Hepatocyte (in vitro differentiated cells): ENCODE data around the gene PRKAR1B. TPM values are rescaled to one million over a fixed set of nuclear protein-coding genes. Genes with fewer than 3 reads are reported as not detected.

Experiments
- DNase-seq: peaks from one replicate; pipeline ENCODE4 v3.0.0-alpha.2; 2016; ENCODE audit warnings: low spot score
- H2AFZ ChIP-seq: fragments of 200-600 bp; sonication (generic); 2 replicates; pipeline ENCODE4 v1.6.0; 2016; ENCODE audit warnings: antibody characterized with exemption, mild to moderate bottlenecking
- H3K27ac ChIP-seq: fragments of 200-600 bp; sonication (generic); 2 replicates; pipeline ENCODE4 v1.5.1; 2016; ENCODE audit warnings: mild to moderate bottlenecking
- H3K27me3 ChIP-seq: fragments of 200-600 bp; sonication (generic); 2 replicates; pipeline ENCODE4 v1.6.1; 2016
- H3K36me3 ChIP-seq: fragments of 200-600 bp; sonication (generic); replicated peaks from 2 replicates; pipeline ENCODE4 v1.5.1; 2016; ENCODE audit warnings: low read depth; ENCODE audit not compliant: insufficient read depth
- H3K4me1 ChIP-seq: fragments of 200-600 bp; sonication (generic); 2 replicates; pipeline ENCODE4 v1.5.1; 2016; ENCODE audit warnings: mild to moderate bottlenecking, moderate library complexity; ENCODE audit not compliant: insufficient read depth
- H3K4me2 ChIP-seq: fragments of 200-600 bp; sonication (generic); 2 replicates; pipeline ENCODE4 v1.6.0; 2016
- H3K4me3 ChIP-seq: fragments of 200-600 bp; sonication (generic); 2 replicates; pipeline ENCODE4 v1.5.1; 2016; ENCODE audit warnings: mild to moderate bottlenecking
- H3K79me2 ChIP-seq: fragments of 200-600 bp; sonication (generic); 2 replicates; pipeline ENCODE4 v1.6.0; 2017; ENCODE audit warnings: mild to moderate bottlenecking
- H3K9me2 ChIP-seq: fragments of 200-600 bp; sonication (generic); replicated peaks from 2 replicates; pipeline ENCODE4 v1.6.0; 2017; ENCODE audit warnings: mild to moderate bottlenecking; ENCODE audit not compliant: insufficient read depth
- H3K9me3 ChIP-seq: fragments of 200-600 bp; sonication (generic); 2 replicates; pipeline ENCODE4 v1.5.1; 2016; ENCODE audit warnings: low read depth, mild to moderate bottlenecking
- H4K20me1 ChIP-seq: fragments of 200-600 bp; sonication (generic); 2 replicates; pipeline ENCODE4 v1.6.0; 2016; ENCODE audit warnings: mild to moderate bottlenecking; ENCODE audit not compliant: insufficient read depth, poor library complexity, severe bottlenecking
- EZH2 ChIP-seq: fragments of 200-600 bp; sonication (generic); IDR thresholded peaks from 2 replicates; pipeline ENCODE4 v1.6.1; 2016; ENCODE audit warnings: antibody characterized with exemption, mild to moderate bottlenecking, borderline replicate concordance
- EZH2phosphoT487 ChIP-seq: fragments of 200-600 bp; sonication (generic); IDR thresholded peaks from one replicate; pipeline ENCODE4 v1.6.1; 2018; ENCODE audit warnings: antibody characterized with exemption, mild to moderate bottlenecking, low read depth, moderate library complexity; ENCODE audit not compliant: unreplicated experiment, severe bottlenecking
- WGBS: methylation state at CpG from one replicate; pipeline ENCODE4 v1.1.6; 2016; ENCODE audit warnings: low lambda C conversion rate; ENCODE audit errors: missing lambda C conversion rate; 5-methylcytosine and 5-hydroxymethylcytosine counted together
- polyA plus RNA-seq: library from polyadenylated mRNA; unstranded; fragments of >200 nt; fragmentation: Nextera tagmentation; extraction: Ambion mirVana; gene quantifications from 2 replicates; pipeline ENCODE4 v1.2.1, GENCODE V29; 2016
- total RNA-seq: library from RNA; depleted of rRNA; stranded (reverse); fragments of >200 nt; gene quantifications from 2 replicates; pipeline ENCODE4 v1.2.3, GENCODE V29; 2014
- TF ChIP-seq, protein P1 (sequence below): fragments of 200-600 bp; sonication (generic); IDR thresholded peaks from 2 replicates; pipeline ENCODE4 v1.5.1; 2016; ENCODE audit warnings: antibody characterized with exemption, mild to moderate bottlenecking; ENCODE audit not compliant: poor library complexity

PRKAR1B gene
- total and polyA plus RNA-seq, 2 experiments from 2014 or later: 16.6 to 28.7 TPM

DNA sequence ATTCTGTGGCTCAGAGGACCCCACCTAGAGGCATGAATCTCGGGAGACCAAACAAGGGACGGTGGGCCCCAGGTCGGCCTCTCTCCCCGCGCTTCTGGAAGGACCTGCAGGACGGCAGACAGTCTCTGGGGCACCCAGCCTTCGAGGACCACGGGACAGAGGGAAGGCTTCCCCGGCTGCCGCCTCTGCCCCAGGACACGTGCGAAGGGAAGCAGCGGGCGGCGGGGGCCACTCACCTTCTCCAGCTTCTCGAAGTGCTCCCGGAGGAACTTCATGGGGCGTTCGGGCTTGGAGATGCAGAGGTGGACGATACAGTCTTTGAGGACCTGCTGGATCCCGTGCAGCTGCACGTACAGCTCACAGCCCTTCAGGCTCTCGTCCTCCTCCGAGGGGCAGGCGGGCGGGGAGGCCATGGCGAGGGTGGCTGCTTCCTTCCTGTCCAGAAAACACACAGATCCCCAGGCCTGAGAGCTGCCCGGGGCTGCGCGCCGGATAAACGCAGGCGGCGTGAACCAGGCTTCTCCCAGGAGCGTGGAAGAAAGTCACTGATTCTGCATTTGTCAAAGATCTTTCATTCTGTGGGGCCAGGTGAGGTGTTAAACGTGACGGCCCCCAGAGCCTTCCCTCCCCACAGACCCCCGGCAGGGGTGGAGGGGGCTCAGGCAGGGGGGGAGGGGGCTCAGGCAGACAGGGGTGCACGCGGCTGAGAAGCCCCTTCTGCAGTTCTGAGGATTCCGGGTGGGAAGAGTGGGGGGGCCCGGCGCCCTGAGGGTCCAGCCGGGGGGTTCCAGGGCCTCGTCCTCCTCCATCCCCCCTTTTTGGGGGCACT is 15.8 kb downstream of the PRKAR1B start:
- peaks cover 4% of the 10 kb centered on the region for H3K79me2 ChIP-seq
- no peaks in the 10 kb centered on the region for H3K27me3 ChIP-seq
- H3K9me2 ChIP-seq: no peaks in the 10 kb centered on the region
- H2AFZ ChIP-seq: peak overlapping the region; percentile 45
- H3K9me3 ChIP-seq: no peaks in the 10 kb centered on the region
- peak; percentile 2 for DNase-seq
- WGBS: 89% methylated on average over 37 of the region's 45 CpGs
- peak overlapping the region; percentile 86 for H3K4me2 ChIP-seq
- H3K4me1 ChIP-seq: no peaks in the 10 kb centered on the region
- no peaks in the 10 kb centered on the region for H4K20me1 ChIP-seq
- H3K4me3 ChIP-seq: no peak overlapping the region
- no peak overlapping the region for H3K27ac ChIP-seq
- no peak for TF ChIP-seq EZH2
- no peaks in the 10 kb centered on the region for H3K36me3 ChIP-seq

DNA sequence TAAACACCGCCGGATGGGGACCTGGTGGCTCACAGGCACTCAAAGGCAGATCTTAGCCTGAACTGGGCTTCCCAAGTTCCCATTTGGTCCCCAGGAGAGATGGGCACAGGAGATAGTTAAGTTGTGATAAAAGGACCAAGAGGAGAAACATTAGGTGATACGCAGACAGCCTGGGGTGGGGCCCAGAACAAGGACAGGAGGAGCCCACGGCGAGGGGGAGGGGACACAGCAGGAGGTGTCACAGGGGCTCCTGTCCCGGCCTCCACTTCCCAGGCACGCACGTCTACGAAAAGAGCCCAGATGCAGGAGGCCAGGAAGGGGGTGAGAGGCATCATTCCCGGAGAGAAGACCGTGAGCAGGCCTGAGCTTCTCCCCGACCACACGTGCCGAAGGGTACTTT is 16.9 kb downstream of the PRKAR1B start:
- H3K36me3 ChIP-seq: no peaks in the 10 kb centered on the region
- no peak overlapping the region for H3K4me2 ChIP-seq
- TF ChIP-seq EZH2phosphoT487 (no peak), EZH2 (no peak)
- TF ChIP-seq, protein P1, sequence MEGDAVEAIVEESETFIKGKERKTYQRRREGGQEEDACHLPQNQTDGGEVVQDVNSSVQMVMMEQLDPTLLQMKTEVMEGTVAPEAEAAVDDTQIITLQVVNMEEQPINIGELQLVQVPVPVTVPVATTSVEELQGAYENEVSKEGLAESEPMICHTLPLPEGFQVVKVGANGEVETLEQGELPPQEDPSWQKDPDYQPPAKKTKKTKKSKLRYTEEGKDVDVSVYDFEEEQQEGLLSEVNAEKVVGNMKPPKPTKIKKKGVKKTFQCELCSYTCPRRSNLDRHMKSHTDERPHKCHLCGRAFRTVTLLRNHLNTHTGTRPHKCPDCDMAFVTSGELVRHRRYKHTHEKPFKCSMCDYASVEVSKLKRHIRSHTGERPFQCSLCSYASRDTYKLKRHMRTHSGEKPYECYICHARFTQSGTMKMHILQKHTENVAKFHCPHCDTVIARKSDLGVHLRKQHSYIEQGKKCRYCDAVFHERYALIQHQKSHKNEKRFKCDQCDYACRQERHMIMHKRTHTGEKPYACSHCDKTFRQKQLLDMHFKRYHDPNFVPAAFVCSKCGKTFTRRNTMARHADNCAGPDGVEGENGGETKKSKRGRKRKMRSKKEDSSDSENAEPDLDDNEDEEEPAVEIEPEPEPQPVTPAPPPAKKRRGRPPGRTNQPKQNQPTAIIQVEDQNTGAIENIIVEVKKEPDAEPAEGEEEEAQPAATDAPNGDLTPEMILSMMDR: no peak
- peak; percentile 1 for DNase-seq
- no peaks in the 10 kb centered on the region for H3K27me3 ChIP-seq
- no peaks in the 10 kb centered on the region for H4K20me1 ChIP-seq
- no peak overlapping the region for H3K27ac ChIP-seq
- no peak overlapping the region for H3K4me3 ChIP-seq
- no peak overlapping the region for H2AFZ ChIP-seq
- WGBS: 86% methylated on average over 14 of the region's 14 CpGs
- peaks cover 4% of the 10 kb centered on the region for H3K79me2 ChIP-seq
- no peaks in the 10 kb centered on the region for H3K9me2 ChIP-seq
- no peaks in the 10 kb centered on the region for H3K9me3 ChIP-seq
- no peaks in the 10 kb centered on the region for H3K4me1 ChIP-seq

GRCh38 chr7:707296-708000 is 19.6 kb downstream of the PRKAR1B start:
- WGBS: 95% methylated on average over 16 of the region's 17 CpGs
- H2AFZ ChIP-seq: no peak overlapping the region
- no peak overlapping the region for H3K27ac ChIP-seq

More at GRCh38 chr7:707296-708000, 19.6 kb downstream of the PRKAR1B start:
- no peak for TF ChIP-seq EZH2
- no peak for TF ChIP-seq EZH2phosphoT487
- TF ChIP-seq, protein P1: no peak
- no peaks in the 10 kb centered on the region for H4K20me1 ChIP-seq
- DNase-seq: peak; percentile 2
- no peak overlapping the region for H3K4me3 ChIP-seq
- H3K4me1 ChIP-seq: no peaks in the 10 kb centered on the region
- no peaks in the 10 kb centered on the region for H3K36me3 ChIP-seq
- H3K9me2 ChIP-seq: no peaks in the 10 kb centered on the region
- no peaks in the 10 kb centered on the region for H3K27me3 ChIP-seq
- no peak overlapping the region for H3K4me2 ChIP-seq
- peaks cover 8% of the 10 kb centered on the region for H3K79me2 ChIP-seq
- no peaks in the 10 kb centered on the region for H3K9me3 ChIP-seq
